HG03432 (cell line): Measurements from ENCODE around the gene ZNF282.
"Not testable (repeated sequence)": the region's sequence is repeated elsewhere in the genome, so short reads cannot be mapped to it uniquely, and the experiment has no call there.

Experiments used
- ATAC-seq: cut with Tn5 transposase; IDR thresholded peaks from one replicate; pipeline ENCODE4 v1.9.1; 2021; ENCODE audit warnings: mild to moderate bottlenecking, moderate library complexity; ENCODE audit not compliant: unreplicated experiment

The ZNF282 gene

GRCh38 chr7:149223176-149223575 lies 27.8 kb downstream of the ZNF282 start:
- no peak for ATAC-seq

GRCh38 chr7:149223761-149224160 lies 28.4 kb downstream of the ZNF282 start:
- ATAC-seq, result no peak

GRCh38 chr7:149224352-149224751 lies 29.0 kb downstream of the ZNF282 start:
- ATAC-seq, result no peak

DNA sequence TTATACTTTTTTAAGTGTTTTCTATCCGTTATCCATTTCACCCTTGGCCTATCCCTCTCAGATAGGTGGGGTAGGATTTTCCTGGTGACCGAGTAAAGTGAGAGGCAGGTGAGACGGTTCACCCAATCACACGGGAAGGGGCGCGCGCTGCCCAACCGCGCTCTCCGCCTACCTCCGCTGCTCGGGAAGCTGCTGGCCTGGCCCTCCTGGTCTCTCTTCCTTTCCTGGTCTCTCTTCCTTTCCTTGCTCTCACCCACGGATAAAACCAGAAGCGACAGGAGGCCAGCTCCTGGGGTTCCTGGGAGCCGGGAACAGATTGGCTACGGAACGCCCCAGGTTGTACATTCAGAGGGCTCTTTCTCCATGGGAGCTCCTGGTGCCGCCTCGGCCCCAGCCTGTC lies 29.8 kb downstream of the ZNF282 start:
- ATAC-seq, result no peak

- no peak for ATAC-seq
Observed at GRCh38 chr7:149225656-149226055, 30.3 kb downstream of the ZNF282 start.

DNA sequence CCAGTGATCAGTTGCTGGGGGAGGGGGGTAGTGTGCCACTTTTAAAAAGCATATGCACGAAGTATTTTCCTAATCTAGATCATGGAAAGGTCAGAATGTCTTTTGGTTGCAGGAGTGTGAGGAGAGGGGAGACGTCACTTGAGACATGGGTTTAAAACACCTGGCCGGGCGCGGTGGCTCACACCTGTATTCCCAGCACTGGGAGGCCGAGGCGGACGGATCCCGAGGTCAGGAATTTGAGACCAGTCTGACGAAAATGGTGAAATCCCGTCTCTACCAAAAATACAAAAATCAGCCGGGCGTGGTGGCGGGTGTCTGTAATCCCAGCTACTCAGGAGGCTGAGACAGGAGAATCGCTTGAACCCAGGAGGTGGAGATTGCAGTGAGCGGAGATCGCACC lies 31.0 kb downstream of the ZNF282 start:
- ATAC-seq, result not testable (repeated sequence)

- no peak for ATAC-seq
Observed at GRCh38 chr7:149226840-149227494, 31.6 kb downstream of the ZNF282 start.

DNA sequence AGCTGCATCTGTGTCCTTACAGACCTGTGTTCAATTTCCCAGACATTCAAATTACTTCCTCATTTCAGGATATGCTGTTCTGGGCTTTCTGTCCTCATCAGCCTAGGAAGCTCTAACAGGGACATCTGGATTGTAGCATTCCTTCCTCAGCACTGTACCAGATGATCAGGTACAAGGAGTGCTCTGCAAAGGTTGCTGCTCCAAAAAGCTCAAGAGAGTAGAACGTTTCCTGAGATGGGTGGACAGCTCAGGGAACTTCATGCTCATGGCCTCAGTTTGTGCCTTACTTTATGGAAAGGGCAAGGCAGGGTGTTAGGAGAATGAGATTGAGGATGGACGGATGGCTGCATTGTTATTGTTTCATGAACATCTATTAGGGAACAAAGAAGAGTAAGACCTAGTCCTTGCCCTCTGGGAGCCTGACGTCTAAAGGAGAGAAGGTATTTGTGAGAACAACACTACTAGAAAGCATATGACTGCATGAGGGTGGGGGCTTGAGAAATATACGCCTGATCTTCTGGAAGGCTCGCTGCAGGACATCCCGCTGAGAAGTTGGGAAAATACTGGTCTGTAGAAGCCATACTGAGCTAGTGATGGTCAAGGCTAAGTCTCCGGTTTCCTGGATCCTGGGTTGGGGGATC lies 33.6 kb downstream of the ZNF282 start:
- no peak for ATAC-seq

DNA sequence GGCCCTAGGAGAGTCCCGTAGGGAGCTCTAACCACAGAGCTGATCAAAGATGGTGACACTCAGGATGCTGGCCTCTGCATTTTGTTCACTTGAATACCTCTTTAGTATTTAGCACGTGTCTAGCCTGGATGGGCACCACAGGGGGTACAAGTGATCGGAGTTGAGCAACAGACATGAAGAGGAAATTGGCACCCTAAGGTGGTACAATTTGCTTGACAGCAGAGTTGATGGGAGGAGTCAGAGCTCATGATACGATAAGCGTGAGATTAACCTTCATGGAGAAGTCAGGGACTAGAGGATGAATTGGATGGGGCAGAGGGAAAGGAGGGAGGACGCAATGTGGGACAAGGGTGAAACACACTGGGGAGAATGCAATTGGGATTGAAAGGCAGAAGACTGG lies 34.2 kb downstream of the ZNF282 start:
- ATAC-seq, result no peak

DNA sequence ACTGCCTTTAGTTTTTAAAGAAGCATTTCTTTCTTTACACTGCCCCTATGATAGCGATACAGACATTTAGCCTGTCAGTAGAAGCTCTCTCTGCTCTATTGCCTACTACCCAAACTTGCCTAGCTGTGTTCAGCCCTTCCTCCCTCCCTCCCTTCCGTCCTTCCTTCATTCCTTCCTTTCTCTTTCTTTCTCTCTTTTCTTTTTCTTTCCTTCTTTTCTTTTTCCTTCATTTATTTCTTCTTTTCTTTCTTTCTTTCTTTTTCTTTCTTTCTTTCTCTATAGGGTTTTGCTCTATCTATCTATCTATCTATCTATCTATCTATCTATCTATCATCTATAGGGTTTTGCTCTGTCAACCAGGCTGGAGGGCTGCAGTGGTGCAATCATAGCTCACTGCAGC lies 37.0 kb downstream of the ZNF282 start:
- ATAC-seq, result no peak

- not testable (repeated sequence) for ATAC-seq
Observed at GRCh38 chr7:149233655-149234204, 38.4 kb downstream of the ZNF282 start.

- no peak for ATAC-seq
Observed at GRCh38 chr7:149237502-149237901, 42.2 kb downstream of the ZNF282 start.

DNA sequence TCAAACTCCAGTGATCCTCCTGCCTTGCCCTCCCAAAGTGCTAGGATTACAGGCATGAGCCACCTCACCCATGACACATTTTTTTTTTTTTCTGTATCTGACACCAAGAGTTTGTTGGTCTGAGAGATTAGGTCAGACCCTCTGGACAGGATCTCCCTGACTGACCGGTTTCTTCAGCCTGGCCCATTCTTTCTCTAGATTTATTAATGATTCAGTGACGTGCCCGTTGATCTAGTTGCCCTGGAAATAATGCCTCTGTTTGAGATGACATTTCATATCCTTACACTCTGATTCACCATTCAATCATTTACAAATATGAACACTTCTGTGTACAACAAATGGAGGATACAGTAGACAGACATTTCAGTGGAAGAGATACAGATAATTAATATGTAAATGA lies 42.7 kb downstream of the ZNF282 start:
- ATAC-seq, result no peak

DNA sequence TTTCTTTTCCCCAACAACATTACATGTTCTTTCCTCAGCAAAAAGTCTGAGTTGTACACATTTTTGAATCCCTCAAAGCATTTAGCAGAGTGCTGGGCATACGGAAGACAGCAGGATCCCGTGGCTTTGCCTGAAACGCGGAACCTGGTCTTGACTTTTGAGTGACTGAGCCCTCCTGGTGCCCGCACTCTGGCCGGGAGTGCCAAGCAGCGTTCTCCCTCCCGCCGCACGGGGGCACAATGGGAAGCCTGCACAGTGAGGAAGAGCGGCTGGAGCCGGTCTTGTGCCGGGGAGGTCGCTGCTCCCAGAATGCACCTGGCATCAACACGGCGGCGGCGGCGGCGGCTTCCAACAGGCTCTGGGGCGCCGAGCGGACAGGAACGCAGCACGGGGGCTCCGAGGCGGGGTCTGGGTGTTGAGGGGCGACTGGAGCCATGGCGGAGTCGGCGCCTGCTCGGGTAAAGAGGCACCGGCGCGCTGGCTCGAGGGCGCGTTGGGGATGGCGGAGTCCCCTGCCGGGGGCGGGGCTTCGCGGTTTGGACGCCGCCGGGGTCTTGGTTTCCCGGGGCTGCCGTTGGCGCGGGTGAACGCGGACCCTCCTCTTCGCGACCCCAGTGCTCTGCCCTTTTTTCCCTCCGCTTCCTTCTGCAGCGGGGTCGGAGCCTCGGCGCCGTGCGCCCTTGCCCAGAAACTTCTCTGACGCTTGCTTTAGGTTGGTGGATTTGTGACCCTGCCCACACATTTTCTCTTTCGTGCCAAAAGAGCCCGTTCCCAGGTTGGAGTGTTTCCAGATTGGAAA lies 44.2 kb downstream of the ZNF282 start, which contains the start of gene ZNF212:
TSS of gene ZNF212 (plus strand) at position 307 of the 799 bp plus-strand sequence. CDS start at position 435, 128 bp downstream.
- ATAC-seq, result peak; percentile 100

- ATAC-seq, result no peak
Observed at GRCh38 chr7:149240637-149241036, 45.3 kb downstream of the ZNF282 start.

DNA sequence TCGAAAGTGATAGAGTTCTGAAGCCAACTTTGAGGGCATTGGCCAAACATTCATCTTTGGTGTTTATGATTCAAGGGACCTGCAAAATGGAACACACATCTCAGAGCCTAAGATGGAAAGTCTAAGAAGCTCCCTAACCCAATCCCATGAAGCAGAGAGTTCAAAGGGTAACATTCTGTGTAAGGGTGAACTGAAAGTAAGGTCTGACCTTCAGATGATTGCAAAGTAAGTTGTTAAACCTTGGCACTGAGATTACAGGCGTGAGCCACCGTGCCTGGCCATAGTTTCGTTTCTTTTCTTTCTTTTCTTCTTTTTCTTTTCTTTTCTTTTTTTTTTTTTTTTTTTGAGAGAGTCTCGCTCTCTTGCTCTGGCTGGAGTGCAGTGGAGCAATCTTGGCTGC lies 46.4 kb downstream of the ZNF282 start:
- ATAC-seq, result no peak

GRCh38 chr7:149245244-149245643 lies 49.9 kb downstream of the ZNF282 start:
- ATAC-seq, result peak; percentile 76

GRCh38 chr7:149245744-149246143 lies 50.4 kb downstream of the ZNF282 start:
- peak; percentile 30 for ATAC-seq

DNA sequence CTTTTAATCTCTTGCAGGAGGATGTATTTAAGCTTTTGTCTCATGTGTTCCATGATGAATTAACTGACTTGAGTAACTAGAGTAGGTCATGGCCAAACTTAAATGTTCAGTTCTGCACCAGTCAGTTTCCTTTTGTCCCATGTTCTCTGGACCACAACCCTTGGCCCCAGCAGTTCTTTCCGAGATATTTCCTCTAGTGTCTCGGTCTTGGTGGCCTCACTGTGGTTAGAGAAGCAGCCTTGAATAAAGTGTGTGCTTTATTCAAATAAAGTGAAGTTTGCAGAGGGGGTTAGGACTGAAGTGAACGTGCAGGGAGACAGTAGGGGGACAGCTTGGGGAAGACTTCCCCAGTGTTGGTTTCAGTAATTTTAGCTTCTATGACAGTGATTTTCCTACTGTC lies 53.4 kb downstream of the ZNF282 start:
- no peak for ATAC-seq

- ATAC-seq, result not testable (repeated sequence)
Observed at GRCh38 chr7:149250151-149250550, 54.8 kb downstream of the ZNF282 start.

- ATAC-seq, result not testable (repeated sequence)
Observed at GRCh38 chr7:149251518-149251917, 56.2 kb downstream of the ZNF282 start.
